Measurements from ENCODE around the gene KIF11. TPM values are rescaled to one million over a fixed set of nuclear protein-coding genes. Genes with fewer than 3 reads are reported as not detected.

KIF11 gene
- total and polyA plus RNA-seq, 2 of the 13 experiments (the other 11 are each of a cell fraction or from before 2014, with no cell fraction given), result 8.7 to 38.4 TPM

DNA sequence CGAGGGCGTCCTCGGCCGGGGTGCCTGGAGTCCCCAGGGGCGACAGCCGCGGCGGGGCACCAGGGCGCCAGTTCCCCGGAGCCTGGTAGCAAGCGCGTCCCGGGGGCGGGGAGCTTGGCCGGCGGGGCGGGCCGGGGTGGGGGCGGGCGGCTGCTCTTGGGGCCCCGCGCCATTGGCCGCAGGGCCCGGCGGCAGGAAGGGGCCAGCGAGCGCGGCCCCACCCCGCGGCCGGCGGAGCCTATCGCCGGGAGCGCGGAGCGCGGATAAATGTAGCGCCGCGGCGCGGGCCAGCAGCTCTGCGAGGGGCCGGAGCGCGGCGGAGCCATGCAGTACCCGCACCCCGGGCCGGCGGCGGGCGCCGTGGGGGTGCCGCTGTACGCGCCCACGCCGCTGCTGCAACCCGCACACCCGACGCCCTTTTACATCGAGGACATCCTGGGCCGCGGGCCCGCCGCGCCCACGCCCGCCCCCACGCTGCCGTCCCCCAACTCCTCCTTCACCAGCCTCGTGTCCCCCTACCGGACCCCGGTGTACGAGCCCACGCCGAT, 96.8 kb downstream of the KIF11 start, which contains the start of gene HHEX (continued):
- TF ChIP-seq, protein P1, sequence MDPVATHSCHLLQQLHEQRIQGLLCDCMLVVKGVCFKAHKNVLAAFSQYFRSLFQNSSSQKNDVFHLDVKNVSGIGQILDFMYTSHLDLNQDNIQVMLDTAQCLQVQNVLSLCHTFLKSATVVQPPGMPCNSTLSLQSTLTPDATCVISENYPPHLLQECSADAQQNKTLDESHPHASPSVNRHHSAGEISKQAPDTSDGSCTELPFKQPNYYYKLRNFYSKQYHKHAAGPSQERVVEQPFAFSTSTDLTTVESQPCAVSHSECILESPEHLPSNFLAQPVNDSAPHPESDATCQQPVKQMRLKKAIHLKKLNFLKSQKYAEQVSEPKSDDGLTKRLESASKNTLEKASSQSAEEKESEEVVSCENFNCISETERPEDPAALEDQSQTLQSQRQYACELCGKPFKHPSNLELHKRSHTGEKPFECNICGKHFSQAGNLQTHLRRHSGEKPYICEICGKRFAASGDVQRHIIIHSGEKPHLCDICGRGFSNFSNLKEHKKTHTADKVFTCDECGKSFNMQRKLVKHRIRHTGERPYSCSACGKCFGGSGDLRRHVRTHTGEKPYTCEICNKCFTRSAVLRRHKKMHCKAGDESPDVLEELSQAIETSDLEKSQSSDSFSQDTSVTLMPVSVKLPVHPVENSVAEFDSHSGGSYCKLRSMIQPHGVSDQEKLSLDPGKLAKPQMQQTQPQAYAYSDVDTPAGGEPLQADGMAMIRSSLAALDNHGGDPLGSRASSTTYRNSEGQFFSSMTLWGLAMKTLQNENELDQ (CRISPR knock-in tag; IDR thresholded peaks at IDR 0.05; ENCODE audit: borderline replicate concordance), result no peak
- TF ChIP-seq POLR2G (IDR thresholded peaks at IDR 0.05; ENCODE audit: low read depth, low read length) (peak; percentile 95), ZNF558 (CRISPR knock-in tag; IDR thresholded peaks at IDR 0.05; ENCODE audit: borderline replicate concordance) (peak; percentile 67; the same call in 1 of the 2 replicates), ZNF737 (CRISPR knock-in tag; IDR thresholded peaks at IDR 0.05; ENCODE audit: borderline replicate concordance) (no peak), ATF7 (IDR thresholded peaks at IDR 0.05) (no peak), ATF7 (CRISPR knock-in tag; IDR thresholded peaks at IDR 0.05) (no peak), BRD4 (CRISPR knock-in tag; IDR thresholded peaks at IDR 0.05) (no peak), YEATS2 (CRISPR knock-in tag; IDR thresholded peaks at IDR 0.05; ENCODE audit: borderline replicate concordance) (no peak), TAF15 (IDR thresholded peaks at IDR 0.05; ENCODE audit: low read depth, low read length, poor library complexity, severe bottlenecking) (no peak), POLR2AphosphoS2 (IDR thresholded peaks at IDR 0.05; ENCODE audit: low read depth, low read length) (no peak), LCORL (IDR thresholded peaks at IDR 0.05) (no peak), LCORL (CRISPR knock-in tag; IDR thresholded peaks at IDR 0.05) (no peak; the same call in 1 of the 2 replicates), HES4 (CRISPR knock-in tag; IDR thresholded peaks at IDR 0.05; ENCODE audit: borderline replicate concordance) (no peak)
- TF ChIP-seq, protein P2, sequence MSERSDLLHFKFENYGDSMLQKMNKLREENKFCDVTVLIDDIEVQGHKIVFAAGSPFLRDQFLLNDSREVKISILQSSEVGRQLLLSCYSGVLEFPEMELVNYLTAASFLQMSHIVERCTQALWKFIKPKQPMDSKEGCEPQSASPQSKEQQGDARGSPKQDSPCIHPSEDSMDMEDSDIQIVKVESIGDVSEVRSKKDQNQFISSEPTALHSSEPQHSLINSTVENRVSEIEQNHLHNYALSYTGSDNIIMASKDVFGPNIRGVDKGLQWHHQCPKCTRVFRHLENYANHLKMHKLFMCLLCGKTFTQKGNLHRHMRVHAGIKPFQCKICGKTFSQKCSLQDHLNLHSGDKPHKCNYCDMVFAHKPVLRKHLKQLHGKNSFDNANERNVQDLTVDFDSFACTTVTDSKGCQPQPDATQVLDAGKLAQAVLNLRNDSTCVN (CRISPR knock-in tag; IDR thresholded peaks at IDR 0.05; ENCODE audit: borderline replicate concordance), result no peak
- TF ChIP-seq, protein P3, sequence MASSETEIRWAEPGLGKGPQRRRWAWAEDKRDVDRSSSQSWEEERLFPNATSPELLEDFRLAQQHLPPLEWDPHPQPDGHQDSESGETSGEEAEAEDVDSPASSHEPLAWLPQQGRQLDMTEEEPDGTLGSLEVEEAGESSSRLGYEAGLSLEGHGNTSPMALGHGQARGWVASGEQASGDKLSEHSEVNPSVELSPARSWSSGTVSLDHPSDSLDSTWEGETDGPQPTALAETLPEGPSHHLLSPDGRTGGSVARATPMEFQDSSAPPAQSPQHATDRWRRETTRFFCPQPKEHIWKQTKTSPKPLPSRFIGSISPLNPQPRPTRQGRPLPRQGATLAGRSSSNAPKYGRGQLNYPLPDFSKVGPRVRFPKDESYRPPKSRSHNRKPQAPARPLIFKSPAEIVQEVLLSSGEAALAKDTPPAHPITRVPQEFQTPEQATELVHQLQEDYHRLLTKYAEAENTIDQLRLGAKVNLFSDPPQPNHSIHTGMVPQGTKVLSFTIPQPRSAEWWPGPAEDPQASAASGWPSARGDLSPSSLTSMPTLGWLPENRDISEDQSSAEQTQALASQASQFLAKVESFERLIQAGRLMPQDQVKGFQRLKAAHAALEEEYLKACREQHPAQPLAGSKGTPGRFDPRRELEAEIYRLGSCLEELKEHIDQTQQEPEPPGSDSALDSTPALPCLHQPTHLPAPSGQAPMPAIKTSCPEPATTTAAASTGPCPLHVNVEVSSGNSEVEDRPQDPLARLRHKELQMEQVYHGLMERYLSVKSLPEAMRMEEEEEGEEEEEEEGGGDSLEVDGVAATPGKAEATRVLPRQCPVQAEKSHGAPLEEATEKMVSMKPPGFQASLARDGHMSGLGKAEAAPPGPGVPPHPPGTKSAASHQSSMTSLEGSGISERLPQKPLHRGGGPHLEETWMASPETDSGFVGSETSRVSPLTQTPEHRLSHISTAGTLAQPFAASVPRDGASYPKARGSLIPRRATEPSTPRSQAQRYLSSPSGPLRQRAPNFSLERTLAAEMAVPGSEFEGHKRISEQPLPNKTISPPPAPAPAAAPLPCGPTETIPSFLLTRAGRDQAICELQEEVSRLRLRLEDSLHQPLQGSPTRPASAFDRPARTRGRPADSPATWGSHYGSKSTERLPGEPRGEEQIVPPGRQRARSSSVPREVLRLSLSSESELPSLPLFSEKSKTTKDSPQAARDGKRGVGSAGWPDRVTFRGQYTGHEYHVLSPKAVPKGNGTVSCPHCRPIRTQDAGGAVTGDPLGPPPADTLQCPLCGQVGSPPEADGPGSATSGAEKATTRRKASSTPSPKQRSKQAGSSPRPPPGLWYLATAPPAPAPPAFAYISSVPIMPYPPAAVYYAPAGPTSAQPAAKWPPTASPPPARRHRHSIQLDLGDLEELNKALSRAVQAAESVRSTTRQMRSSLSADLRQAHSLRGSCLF (CRISPR knock-in tag; IDR thresholded peaks at IDR 0.05; ENCODE audit: borderline replicate concordance), result no peak
- TF ChIP-seq, protein P4, sequence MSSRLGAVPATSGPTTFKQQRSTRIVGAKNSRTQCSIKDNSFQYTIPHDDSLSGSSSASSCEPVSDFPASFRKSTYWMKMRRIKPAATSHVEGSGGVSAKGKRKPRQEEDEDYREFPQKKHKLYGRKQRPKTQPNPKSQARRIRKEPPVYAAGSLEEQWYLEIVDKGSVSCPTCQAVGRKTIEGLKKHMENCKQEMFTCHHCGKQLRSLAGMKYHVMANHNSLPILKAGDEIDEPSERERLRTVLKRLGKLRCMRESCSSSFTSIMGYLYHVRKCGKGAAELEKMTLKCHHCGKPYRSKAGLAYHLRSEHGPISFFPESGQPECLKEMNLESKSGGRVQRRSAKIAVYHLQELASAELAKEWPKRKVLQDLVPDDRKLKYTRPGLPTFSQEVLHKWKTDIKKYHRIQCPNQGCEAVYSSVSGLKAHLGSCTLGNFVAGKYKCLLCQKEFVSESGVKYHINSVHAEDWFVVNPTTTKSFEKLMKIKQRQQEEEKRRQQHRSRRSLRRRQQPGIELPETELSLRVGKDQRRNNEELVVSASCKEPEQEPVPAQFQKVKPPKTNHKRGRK (CRISPR knock-in tag; IDR thresholded peaks at IDR 0.05), result no peak

Data from HepG2 (cell line).